GM12891 (cell line): Measurements from ENCODE around the gene SIL1.
"Not testable (repeated sequence)": the region's sequence is repeated elsewhere in the genome, so short reads cannot be mapped to it uniquely, and the experiment has no call there.

Source experiments
- DNase-seq: peaks from one replicate; pipeline ENCODE4 v3.0.0; 2011; ENCODE audit warnings: low spot score; ENCODE audit not compliant: insufficient read length
- FAIRE-seq: peaks from 2 replicates; lab custom pipeline; 2011; peaks lifted over from hg19 to GRCh38; lab: Jason Lieb, UNC
- PAX5 ChIP-seq: IDR thresholded peaks from 2 replicates; pipeline ENCODE4 v1.6.1; 2011; ENCODE audit warnings: low read length, moderate library complexity, mild to moderate bottlenecking; ENCODE audit not compliant: insufficient read depth, severe bottlenecking
- POLR2A ChIP-seq: IDR thresholded peaks from 2 replicates; pipeline ENCODE4 v1.6.1; 2011; ENCODE audit warnings: low read depth, low read length, control low read depth
- POLR2AphosphoS5 ChIP-seq: IDR thresholded peaks from 2 replicates; pipeline ENCODE4 v1.6.1; 2011; ENCODE audit warnings: low read depth, low read length, control low read depth
- POU2F2 ChIP-seq: IDR thresholded peaks from 2 replicates; pipeline ENCODE4 v1.6.1; 2011; ENCODE audit warnings: low read depth, mild to moderate bottlenecking, control low read depth, low read length, moderate library complexity
- SPI1 ChIP-seq: IDR thresholded peaks from 2 replicates; pipeline ENCODE4 v1.6.1; 2011; ENCODE audit warnings: low read depth, low read length, control low read depth
- TAF1 ChIP-seq: IDR thresholded peaks from 2 replicates; pipeline ENCODE4 v1.6.1; 2011; ENCODE audit warnings: low read depth, low read length, control low read depth

The SIL1 gene

DNA sequence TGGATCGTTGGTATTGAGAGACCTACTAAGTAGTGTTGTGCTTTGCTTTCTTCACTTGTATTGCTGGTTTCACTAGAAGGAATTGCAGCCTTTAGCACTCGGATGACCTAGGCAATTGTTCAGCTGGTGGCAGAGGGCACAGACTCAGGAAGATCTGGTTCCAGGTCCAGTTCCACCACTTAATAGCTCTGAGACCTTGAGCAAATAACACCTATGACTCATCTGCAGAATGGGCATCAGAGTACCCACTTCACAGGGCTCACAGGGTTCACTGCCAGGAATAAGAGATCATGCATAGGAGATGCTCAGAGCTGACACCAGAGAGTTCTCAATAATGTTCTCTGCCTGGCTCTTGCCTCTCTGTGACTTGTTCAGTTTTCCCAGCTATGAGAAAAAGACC, 133.6 kb downstream of the SIL1 start:
- FAIRE-seq (no peak), DNase-seq (no peak)
- no peak for TF ChIP-seq PAX5
- no peak for TF ChIP-seq POU2F2
- no peak for TF ChIP-seq SPI1
- TF ChIP-seq POLR2A: no peak
- TF ChIP-seq POLR2AphosphoS5: no peak
- no peak for TF ChIP-seq TAF1

DNA sequence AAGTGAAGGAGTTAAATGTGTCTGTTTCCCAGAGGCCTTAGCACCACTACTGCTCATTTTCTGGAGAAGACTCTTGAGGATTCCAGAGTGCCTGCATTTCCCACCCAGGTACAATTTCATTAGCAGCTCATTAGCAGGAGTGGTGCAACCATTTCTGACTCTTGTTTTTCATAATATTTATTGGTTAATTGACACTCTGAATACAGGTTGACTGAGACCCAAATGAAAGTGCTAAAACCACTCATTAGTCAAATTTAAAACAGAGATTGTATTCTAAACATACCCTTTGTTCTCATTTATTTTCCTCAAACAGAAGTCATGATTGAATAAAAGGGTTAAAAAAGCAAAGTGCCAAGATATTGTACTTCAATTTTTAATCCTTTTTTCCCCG, 134.5 kb downstream of the SIL1 start:
- no peak for FAIRE-seq
- TF ChIP-seq PAX5 (no peak), POU2F2 (no peak), POLR2A (no peak), TAF1 (no peak), POLR2AphosphoS5 (no peak), SPI1 (no peak)

DNA sequence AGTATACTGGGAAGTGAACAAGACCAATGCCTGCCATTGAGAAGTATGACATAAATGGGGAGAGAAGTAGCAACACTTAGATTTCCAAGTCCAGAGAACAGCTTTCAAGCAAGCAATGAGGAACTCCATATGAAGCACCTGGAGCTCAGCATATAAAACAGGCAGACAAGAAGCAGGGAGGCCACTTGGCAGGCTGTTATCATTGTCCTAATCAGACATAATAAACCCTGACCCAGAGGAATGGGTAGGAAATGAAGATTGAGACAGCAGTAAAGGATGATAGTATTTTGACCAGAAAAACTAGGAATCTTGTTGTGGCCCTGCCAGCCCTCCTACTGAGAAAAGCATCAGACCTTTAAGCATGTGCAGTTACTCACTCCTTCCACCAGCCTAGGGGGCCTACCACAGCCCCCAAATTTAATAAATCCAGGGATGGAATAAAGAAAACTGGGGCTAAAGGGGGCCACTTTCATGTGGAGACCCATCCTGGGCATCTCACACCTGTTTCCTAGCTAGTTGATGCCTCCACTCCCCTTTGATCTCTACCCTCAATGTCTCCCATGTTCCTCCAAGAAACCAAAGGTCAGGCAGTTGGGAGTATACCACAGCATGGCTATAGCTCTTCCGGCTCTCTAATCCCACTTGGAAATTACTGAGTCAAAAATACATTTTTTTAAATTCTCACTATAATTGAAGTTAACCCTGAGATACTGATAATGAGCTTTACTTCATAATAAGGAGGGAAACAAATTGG, 135.1 kb downstream of the SIL1 start:
- no peak for FAIRE-seq
- no peak for TF ChIP-seq POLR2A
- TF ChIP-seq PAX5: no peak
- no peak for TF ChIP-seq SPI1
- no peak for TF ChIP-seq POU2F2
- TF ChIP-seq POLR2AphosphoS5: no peak
- no peak for TF ChIP-seq TAF1
- no peak for DNase-seq

More for the DNA sequence above, 134.5 kb downstream of the SIL1 start:
- DNase-seq: no peak

DNA sequence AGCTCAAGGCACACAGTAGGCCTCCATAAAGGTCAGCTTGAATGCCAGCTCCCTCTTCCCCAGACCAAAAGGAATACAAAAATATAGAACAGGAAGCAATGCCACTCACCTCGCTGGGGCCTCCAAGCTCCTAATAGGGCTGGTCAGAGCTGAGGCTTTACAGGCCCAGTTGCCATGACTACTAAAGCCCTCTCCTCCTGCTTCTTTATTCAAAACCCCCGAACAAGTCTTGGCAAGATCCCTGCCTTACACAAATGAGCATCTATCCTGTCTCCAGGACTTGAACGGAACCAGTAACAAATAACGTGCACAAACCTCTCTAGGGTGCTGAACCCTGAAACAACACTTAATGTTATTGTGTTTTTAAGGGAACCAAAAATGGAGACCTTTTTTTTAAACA, 136.3 kb downstream of the SIL1 start:
- DNase-seq (no peak), FAIRE-seq (no peak)
- TF ChIP-seq SPI1 (no peak), POLR2AphosphoS5 (no peak), PAX5 (no peak), POU2F2 (no peak), POLR2A (no peak), TAF1 (no peak)

DNA sequence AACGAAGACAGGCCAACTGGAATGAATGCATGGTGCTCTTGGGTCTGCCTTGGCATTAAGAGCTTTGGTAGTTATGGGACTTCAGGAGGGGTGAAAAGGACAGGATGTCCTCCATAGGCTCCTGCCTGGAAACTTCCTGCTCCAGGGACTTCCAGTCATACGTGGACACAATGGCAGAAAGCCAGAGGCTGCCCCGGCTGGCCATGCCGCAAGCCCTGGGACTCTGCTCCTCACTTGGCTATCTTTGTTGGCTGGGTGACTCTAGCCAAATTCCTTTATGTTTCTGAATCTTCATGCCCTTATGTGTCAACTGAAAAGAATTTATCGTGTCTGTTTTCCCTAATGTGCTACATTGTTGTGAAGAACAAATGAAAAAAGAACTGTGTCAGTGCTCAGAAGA, 136.9 kb downstream of the SIL1 start:
- FAIRE-seq (no peak), DNase-seq (no peak)

DNA sequence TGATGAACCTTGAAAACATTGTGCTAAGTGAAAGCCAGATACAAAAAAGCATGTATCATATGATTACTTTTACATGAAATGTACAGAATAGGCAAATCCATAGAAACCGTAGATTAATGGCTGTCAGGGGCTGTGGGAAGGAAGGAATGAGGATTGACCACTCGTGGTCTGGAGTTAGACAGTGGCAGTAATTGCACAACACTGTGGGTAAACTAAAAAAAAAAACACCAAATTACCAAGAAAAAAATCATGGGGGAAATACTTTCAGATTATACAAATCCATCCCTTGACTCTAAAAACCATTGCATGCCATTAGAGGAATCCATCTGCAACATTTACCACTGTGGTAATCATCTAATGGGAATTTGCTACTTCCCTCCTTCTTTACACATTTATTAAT, 140.0 kb downstream of the SIL1 start:
- TF ChIP-seq TAF1 (no peak), POU2F2 (no peak), POLR2A (no peak), POLR2AphosphoS5 (no peak), PAX5 (no peak), SPI1 (no peak)
- DNase-seq: no peak
- no peak for FAIRE-seq

More for the DNA sequence above, 136.9 kb downstream of the SIL1 start:
- TF ChIP-seq PAX5: no peak
- TF ChIP-seq POU2F2: no peak
- no peak for TF ChIP-seq SPI1
- no peak for TF ChIP-seq POLR2AphosphoS5
- TF ChIP-seq TAF1: no peak
- no peak for TF ChIP-seq POLR2A

DNA sequence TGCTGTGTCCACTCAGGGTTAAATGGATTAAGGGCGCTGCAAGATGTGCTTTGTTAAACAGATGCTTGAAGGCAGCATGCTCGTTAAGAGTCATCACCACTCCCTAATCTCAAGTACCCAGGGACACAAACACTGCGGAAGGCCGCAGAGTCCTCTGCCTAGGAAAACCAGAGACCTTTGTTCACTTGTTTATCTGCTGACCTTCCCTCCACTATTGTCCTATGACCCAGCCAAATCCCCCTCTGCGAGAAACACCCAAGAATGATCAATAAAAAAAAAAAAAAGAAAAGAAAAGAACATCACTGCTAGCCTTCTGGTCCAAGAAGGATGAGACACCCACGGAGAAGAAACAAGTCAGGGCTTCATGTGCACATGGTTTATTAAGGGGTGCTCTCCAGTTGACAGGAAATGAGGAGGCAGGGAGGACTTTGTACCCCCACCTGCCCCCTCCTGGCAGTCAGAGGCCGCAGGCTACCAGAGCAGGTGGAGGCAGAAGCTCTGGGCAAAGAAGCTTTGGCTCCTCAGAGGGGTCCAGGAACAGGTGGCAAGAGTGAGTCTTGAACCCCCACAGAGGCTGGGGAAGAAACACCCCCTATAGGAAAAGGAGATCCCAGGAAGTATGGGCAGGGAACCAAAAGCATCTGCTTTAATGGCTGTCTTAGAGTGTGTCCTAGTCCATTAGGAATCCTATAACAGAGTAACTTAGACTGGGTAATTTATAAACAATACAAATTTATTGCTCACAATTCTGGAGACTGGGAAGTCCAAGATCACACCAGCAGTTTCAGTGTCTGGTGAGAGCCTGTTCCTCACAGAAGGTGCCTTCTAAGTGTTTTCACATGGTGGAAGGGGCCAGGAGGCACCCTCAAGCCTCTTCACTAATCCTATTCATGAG, 140.9 kb downstream of the SIL1 start:
- DNase-seq, FAIRE-seq: not testable (repeated sequence)

DNA sequence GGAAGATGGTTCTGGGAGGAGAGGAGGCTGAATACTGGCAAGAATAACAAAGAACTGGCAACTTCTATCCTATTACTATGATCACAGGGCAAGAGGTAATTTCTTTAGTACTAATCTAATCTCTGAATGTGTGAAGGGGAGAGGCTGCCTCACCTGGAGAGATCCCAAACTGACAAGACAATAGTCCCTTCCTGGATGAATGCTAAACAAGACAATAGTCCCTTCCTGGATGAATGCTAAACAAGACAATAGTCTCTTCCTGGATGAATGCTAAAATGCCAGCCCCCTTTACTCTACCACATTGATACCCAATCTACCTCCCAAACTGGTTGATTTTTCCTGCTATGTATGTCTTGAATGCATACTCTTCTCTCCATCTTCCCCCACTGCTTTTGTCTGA, 145.2 kb downstream of the SIL1 start:
- no peak for DNase-seq
- FAIRE-seq: no peak
- TF ChIP-seq POLR2A (no peak), POU2F2 (no peak), PAX5 (no peak), POLR2AphosphoS5 (no peak), TAF1 (no peak), SPI1 (no peak)

DNA sequence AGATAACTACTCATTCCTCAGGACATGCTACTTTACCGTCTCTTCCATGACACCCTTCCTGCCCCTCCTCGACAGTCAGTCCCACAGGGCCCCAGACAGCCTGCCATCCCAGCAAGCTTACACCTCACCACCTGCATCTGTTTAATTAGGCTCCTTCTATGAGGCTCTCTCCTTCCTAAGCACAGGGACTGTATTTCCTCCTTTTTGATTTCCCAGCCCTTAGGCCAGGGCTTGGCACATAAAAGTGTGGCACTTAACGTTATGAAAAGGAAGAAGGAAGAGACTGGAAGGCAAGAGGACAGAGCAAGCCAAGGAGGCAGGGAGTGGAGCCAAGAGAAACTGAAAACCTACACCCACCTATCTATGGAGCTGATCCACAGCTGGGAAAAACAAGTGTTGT, 146.8 kb downstream of the SIL1 start:
- DNase-seq: no peak
- TF ChIP-seq POLR2AphosphoS5: no peak
- TF ChIP-seq POU2F2: no peak
- TF ChIP-seq SPI1: no peak
- no peak for TF ChIP-seq POLR2A
- no peak for TF ChIP-seq TAF1
- no peak for TF ChIP-seq PAX5
- no peak for FAIRE-seq
